ENCODE measurements around the gene RPS16.
A peak's percentile ranks its signal among the peaks of the same experiment; 100 is the strongest.

Gene RPS16

GRCh38 chr19:39448271-39448670, 12.5 kb upstream of the RPS16 start:
- peak; percentile 35 for DNase-seq

- DNase-seq, result no peak
Measured at GRCh38 chr19:39446365-39447084, 10.8 kb upstream of the RPS16 start.

- DNase-seq, result peak; percentile 95
Measured at GRCh38 chr19:39445196-39446111, 9.7 kb upstream of the RPS16 start, which contains the start of gene SUPT5H. Gene SUPT5H (plus strand): TSS chr19:39445582. CDS start chr19:39445891, 309 bp downstream.

- peak; percentile 19 for DNase-seq
Measured at GRCh38 chr19:39444598-39445195, 8.9 kb upstream of the RPS16 start.

- peak; percentile 37 for DNase-seq
Measured at GRCh38 chr19:39438270-39438934, 2.7 kb upstream of the RPS16 start.

GRCh38 chr19:39436350-39436716, 584 bp upstream of the RPS16 start:
- no peak for DNase-seq

GRCh38 chr19:39434123-39435076, 1.3 kb downstream of the RPS16 start:
- no peak for DNase-seq

GRCh38 chr19:39433480-39434079, 2.2 kb downstream of the RPS16 start:
- DNase-seq, result no peak

- DNase-seq, result no peak
Measured at GRCh38 chr19:39432677-39433025, 3.1 kb downstream of the RPS16 start.

- DNase-seq, result peak; percentile 99
Measured at GRCh38 chr19:39430675-39431593, 4.8 kb downstream of the RPS16 start.

GRCh38 chr19:39428283-39429112, 7.3 kb downstream of the RPS16 start:
- DNase-seq, result peak; percentile 90

GRCh38 chr19:39427707-39428106, 8.0 kb downstream of the RPS16 start:
- no peak for DNase-seq

GRCh38 chr19:39426170-39426569, 9.6 kb downstream of the RPS16 start:
- DNase-seq, result no peak

- DNase-seq, result no peak
Measured at GRCh38 chr19:39425744-39426143, 10.0 kb downstream of the RPS16 start.

GRCh38 chr19:39424934-39425333, 10.8 kb downstream of the RPS16 start:
- no peak for DNase-seq

GRCh38 chr19:39423258-39424086, 12.3 kb downstream of the RPS16 start:
- DNase-seq, result no peak

- DNase-seq, result no peak
Measured at GRCh38 chr19:39422020-39422419, 13.7 kb downstream of the RPS16 start.

GRCh38 chr19:39420769-39421168, 15.0 kb downstream of the RPS16 start:
- no peak for DNase-seq
